Measurements from ENCODE around the gene ATXN1.

Gene ATXN1

GRCh38 chr6:16496991-16497801 lies 264.1 kb downstream of the ATXN1 start:
- no peak for DNase-seq (ENCODE audit: low spot score)

DNA sequence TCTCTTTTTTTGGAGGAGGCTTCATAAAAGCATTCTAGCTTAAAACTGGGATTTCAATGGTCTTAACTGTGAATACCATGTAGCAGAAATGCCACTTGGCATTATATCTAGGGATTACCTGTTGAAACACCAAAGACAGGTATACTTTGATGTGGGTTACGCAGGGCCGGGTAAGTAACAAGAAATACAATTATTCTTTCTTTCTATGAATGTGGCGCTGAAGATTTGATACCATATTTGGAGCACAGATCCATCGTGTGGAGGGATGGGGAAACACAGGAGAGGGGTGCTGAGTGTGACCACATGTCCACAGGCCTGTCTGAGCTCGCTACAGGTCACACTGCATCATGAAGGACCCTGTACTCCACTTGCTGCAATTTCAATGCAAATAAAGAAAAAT lies 265.1 kb downstream of the ATXN1 start:
- DNase-seq (ENCODE audit: low spot score): no peak

DNA sequence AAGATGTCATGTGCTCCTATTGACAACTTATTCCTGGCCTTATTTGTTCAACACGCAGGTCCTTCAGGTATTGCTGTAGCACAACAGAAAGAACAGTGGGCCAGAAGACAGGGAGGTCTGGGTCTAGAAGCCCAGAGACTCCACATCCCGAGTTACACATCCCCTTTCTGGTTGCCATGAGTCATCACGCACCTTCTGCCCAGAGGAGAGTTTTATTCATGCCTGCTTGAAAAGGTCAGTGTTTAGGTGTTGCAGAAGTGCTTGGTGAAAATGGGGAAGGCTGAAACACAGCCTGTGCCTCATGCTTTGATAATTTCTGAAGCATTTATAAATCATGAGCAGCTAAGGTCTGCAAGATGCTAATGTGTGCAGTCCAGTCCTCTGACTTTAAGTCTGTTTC lies 266.5 kb downstream of the ATXN1 start:
- DNase-seq (ENCODE audit: low spot score): no peak

DNA sequence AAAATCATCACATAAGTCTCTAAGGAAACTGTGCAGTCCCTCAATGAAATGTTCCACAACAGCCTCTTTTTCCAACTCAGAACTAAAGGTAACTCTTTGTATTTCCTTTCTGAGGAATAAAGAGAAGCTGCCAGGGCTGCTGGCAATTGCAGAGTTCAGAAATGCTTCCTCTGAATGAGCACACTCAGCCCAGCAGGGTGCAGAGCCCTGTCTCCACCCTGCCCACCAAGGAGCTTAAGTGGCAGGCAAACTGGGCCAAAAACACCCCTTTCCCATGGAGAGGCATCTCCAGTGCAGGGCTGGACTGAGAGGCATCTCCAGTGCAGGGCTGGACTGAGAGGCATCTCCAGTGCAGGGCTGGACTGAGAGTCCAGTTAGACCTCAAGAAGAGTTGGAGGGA lies 267.5 kb downstream of the ATXN1 start:
- no peak for DNase-seq (ENCODE audit: low spot score)

- no peak for DNase-seq (ENCODE audit: low spot score)
Observed at GRCh38 chr6:16493112-16493511, 268.1 kb downstream of the ATXN1 start.

DNA sequence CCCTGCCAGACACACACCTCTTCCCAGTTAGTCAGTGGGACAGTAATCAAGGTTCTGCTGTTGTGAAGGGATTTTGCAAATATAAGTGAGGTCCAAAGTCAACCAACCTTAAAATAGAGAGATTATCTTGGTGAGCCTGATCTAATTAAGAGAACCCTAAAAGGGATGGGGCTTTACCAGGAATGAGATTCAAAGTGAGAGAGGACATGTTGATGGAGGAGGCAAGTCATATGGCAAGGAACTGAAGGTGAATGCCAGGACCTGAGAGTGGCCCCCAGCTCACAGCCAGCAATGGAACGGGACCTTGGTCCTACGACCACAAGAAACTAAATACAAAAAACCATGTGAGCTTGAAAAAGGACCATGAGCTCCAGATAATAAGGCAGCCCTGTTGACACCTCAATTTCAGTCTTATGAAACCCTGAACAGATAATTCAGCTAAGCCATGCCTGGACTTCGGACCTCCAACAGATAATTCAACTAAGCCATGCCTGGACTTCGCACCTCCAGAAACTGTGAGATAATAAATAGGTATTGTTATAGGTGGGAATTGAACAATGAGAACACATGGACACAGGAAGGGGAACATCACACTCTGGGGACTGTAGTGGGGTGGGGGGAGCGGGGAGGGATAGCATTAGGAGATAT lies 269.5 kb downstream of the ATXN1 start:
- no peak for DNase-seq (ENCODE audit: low spot score)

GRCh38 chr6:16490616-16491015 lies 270.6 kb downstream of the ATXN1 start:
- DNase-seq (ENCODE audit: low spot score): no peak

GRCh38 chr6:16488813-16489212 lies 272.4 kb downstream of the ATXN1 start:
- no peak for DNase-seq (ENCODE audit: low spot score)

DNA sequence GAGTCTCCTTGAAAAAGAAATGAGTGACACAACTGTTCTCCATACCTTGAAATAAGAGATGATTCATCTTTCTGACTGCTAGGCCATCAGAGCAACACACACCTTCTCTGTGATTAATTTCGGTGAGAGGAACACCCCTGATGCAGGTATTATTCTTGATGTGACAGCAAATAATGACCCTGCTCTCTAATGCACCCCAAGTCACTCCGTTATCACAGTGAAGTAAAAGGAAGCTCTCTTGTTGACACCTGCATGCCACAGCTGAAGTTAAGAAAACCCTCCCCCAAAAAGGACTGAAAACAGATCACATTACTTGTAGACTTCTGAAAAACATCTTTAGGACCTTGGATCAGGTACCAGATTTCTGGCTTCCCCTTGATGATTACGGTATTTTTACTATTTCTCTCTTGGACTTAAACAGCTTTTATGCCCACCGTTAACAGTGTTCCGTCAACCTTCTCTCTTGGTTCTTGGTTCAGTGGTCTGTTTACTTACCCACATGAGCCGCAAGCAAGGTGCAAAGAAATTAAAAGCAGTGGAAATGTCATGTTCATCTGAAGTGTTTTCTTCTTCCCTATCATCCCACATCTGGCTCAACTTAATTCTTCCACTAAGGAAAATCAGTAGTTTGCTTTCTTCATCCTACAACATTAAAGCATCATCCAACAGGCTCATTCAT lies 273.1 kb downstream of the ATXN1 start:
- no peak for DNase-seq (ENCODE audit: low spot score)

GRCh38 chr6:16486661-16487060 lies 274.6 kb downstream of the ATXN1 start:
- no peak for DNase-seq (ENCODE audit: low spot score)

- DNase-seq (ENCODE audit: low spot score): no peak
Observed at GRCh38 chr6:16483315-16483875, 277.9 kb downstream of the ATXN1 start.

DNA sequence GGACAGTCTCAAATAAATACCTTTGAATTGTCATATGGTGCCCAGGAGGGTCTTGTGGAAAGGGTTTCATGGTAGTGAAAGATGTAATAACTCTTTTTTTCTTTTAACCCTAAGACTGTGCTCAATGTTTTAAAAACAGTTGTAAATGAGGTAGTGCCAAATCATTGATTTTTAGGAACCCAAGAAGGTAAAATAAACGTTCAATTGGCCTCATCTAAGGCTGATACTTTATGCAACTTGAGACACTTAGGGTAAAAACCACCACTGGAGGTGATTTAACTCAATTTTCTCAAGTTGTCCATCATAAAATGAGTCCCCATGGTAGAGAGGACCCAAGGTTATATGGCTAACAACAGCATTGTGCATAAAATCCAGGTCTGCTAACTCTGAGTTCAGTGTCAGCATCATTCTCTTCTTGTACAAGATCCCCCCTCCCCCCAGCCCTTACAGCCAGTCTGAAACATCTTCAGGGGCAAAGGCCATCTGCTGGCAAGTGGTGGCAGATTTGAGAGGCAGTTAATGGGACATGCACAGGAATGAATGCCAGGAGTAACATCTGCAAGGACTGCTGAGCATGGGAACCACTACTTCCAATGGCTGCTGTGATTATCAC lies 278.5 kb downstream of the ATXN1 start:
- no peak for DNase-seq (ENCODE audit: low spot score)

- DNase-seq (ENCODE audit: low spot score): no peak
Observed at GRCh38 chr6:16481697-16482399, 279.4 kb downstream of the ATXN1 start.

DNA sequence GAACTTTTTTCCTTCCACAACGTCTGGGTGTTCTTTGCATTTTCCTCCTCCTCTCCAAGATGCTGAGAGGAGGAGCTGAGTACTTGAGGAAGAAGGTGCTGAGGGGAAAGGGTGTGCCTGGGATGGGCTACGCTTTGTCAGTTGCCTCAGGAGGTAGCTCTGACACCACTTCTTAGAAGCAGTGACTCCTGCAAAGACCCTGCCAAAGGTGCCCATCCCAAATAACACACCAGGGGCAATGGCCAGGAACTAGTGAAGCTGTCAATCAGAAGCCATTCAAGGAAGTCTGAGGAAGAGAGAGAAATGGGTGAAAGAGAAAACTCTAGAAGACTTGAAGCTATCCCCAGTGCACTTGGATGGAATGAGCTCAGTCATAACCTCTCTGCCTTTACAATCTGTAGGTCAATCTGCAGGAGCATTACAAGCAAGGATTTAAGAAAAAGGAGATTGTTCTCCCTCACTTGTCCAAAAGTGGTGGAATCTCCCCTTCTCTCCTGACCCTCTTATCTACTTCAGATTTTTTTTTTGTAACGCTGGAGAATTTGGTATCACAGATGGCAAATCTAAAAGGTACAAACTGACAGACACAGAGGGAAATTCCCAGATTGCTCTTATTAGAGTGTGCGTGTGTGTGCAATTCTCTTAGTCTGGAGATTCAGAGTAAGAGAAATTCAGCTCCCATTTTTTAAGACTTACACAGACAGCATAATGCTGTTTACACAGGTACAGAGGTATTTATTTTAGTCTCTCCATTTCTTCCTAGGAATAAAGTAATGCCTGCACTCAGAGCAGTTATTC lies 280.3 kb downstream of the ATXN1 start:
- no peak for DNase-seq (ENCODE audit: low spot score)

- DNase-seq (ENCODE audit: low spot score): no peak
Observed at GRCh38 chr6:16477367-16478149, 283.7 kb downstream of the ATXN1 start.

DNA sequence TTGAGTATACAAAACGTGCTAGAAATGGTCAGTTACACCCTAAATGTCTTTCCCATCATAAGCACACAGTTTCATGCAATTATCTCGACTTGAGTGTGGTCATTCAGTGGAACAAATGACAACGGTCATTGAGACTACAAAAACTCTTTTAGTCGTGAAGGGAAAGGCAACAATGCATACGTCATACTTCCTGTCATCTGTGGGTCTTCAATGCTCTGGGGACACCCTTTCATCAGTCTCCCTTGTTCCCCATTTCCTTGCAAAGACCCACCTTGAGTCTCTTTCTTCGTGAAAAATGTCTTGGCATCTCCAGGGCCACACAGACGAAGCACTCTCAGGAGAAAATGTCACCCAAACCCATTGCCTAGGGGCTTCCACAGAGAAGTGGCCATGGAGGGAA lies 284.4 kb downstream of the ATXN1 start:
- DNase-seq (ENCODE audit: low spot score): no peak

- no peak for DNase-seq (ENCODE audit: low spot score)
Observed at GRCh38 chr6:16475494-16475781, 285.8 kb downstream of the ATXN1 start.

DNA sequence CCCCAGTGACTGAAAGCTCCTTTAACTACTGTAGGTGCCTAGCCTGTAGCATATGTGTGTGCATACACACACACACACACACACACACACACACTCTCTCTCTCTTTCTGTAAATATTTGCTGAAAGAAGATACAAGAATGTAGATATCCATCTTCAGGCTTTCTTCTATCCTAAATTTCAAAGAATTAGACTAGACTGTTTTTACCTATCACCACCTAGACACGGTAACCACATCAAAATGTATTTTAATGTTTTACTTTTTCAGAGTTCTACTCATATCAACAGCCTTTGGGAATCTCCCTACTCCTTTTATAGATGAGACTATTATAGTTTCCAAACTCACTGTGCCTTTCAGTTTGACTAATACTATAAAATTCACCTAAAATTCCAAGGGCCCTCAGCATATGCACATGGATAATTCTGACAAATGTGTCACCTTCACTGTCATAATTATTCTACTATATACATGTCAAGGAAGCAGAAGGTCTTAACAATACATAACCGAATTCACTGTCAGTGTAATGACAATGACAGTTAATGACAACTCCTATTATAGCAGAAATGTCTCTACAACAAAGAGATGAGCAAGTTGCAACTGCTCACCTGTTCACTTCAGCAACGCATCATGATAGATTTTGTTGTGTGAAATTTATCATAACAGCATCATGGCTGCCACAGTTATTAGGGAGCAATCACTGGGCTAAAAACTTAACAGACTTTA lies 286.3 kb downstream of the ATXN1 start:
- no peak for DNase-seq (ENCODE audit: low spot score)

GRCh38 chr6:16473908-16474771 lies 287.1 kb downstream of the ATXN1 start:
- no peak for DNase-seq (ENCODE audit: low spot score)

All from ecto neural progenitor cell (in vitro differentiated cells).